NOMO-1 treated with DMSO at 0.1 percent for 48 hours (cell line): ENCODE data around the gene PRSS57.
"Not testable (repeated sequence)": the region's sequence is repeated elsewhere in the genome, so short reads cannot be mapped to it uniquely, and the experiment has no call there.

ENCODE experiments used
- DNase-seq: peaks from one replicate; lab custom pipeline; 2025; ENCODE audit not compliant: unreplicated experiment; lab: John Stamatoyannopoulos, UW

PRSS57 gene

DNA sequence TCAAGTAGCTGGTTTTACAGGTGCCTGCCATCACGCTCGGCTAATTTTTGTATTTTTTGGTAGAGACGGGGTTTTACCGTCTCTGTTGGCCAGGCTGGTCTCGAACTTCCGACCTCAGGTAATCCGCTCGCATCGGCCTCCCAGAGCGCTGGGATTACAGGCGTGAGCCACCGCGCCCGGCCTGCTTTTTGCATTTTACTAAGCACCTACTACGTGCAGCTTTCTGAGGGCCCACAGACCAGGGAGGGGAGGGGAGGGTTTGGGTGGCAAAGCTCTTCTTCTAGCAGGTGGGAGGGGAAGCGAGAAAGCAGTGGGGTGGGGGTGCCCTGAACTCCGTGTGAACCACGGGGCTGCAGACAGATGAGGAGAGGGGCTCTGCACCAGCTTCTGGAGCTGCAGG lies 28.5 kb upstream of the PRSS57 start:
- DNase-seq: no peak

DNA sequence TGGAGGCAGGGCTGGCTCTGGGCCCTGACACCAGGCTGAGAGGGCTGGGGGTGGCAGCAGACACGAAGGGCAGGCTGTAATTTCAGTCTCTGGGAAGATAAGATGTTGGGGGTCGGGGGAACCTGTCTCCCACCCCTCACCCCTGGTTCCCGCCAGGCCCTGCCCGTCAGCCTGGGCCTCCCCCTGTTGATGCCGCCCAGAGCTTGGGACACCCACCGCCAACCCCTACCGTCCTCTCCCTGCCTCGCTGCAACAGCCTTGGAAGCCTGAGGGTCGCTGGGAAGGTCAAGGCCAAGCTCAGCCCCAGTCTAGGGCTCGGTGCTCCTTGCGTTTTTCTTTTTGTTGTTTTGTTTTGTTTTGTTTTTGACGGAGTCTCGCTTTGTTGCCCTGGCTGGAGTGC lies 28.0 kb upstream of the PRSS57 start:
- no peak for DNase-seq

DNA sequence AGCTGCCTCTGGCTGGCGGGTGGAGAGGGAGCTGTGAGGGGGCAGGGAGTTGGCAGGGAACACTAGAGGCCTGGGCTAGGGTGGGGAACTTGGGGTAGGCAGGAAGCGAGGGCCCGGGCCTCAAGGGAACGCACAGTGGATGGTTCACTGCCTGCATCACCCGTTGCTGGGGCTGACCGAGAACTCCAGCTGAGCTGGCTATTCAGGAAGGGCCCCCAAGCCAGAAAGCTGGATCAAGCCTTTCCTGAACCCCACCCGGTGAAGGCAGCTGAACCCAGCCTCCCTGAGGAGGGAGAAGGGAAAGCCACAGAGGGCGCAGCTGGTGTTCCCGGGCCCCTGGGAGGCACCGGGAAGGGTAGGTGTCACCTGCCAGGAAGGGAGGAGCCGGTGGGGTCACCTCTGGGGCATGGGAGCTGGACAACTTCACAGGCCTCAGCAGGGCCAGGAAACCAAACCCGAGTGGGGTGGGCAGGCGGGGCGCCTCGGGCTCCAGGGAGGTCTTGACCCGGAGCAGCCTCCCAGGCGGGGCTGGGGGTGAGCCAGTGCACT lies 27.4 kb upstream of the PRSS57 start:
- DNase-seq: no peak

DNA sequence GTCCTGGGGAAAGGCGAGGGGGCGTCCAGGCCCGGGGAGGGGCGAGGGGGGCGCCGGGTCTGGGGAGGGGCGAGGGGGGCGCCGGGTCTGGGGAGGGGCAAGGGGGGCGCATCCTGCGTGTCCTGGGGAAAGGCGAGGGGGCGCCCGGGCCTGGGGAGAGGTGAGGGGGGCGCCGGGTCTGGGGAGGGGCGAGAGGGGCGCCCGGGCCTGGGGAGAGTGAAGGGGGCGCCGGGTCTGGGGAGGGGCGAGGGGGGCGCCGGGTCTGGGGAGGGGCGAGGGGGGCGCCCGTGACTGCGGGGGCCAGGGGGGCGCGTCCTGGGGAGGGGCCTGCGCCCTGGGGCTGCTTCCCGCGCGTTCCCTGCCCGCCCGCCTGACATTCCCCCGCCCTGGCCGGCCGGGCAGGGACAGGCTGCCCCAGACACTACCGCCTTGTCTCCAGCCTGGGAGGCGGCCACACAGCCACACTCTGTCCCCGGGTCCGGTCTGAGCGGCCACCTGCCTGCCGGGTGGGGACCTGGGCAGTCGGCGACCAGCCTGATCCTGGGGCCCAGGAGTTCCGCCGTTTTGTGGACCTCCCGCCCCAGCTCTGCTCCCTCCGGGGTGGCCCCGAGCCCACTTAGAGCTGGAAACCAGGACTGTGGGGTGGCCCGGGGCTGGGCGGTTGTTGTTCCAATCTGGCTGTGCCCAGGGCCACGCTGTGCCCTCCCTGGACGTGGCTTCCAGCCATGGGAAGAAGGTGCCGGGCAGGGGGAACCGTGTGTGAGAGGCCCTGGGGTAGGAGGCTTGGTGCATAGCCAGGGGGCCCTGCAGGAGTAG lies 25.3 kb upstream of the PRSS57 start:
- DNase-seq: no peak

DNA sequence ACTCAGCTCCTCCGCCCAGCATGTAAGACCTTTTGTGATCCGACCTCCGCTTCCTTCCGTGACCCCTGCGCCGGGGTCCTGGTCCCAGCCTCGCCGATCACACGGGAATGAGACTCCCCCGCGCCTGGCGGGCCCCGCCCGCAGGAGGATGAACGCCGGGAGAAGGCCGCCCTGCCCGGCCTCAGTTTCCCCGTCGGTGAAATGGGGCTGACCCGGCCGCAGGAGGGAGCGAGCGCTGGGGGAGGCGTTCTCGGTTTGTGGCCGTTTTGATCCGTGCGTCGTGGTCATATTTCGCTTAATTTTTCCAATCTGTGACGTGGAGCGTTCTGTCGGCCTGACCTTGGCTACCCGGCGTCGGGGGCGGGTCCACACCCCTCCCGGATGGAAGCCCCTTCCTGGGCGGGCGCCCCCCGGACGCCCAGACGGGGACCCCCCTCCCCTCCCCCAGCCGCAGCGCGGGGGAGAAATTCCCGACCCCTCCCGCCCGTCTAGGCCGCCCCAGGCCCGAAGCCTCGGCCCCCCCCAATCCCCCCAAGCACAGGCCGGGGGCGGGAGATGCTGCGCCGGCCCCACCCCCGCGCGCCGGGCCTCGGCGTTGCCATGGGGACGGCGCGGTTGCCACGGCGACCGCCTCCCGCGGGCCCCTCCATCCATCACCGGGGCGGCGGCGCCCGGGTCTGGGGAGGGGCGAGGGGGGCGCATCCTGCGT lies 24.5 kb upstream of the PRSS57 start:
- no peak for DNase-seq

DNA sequence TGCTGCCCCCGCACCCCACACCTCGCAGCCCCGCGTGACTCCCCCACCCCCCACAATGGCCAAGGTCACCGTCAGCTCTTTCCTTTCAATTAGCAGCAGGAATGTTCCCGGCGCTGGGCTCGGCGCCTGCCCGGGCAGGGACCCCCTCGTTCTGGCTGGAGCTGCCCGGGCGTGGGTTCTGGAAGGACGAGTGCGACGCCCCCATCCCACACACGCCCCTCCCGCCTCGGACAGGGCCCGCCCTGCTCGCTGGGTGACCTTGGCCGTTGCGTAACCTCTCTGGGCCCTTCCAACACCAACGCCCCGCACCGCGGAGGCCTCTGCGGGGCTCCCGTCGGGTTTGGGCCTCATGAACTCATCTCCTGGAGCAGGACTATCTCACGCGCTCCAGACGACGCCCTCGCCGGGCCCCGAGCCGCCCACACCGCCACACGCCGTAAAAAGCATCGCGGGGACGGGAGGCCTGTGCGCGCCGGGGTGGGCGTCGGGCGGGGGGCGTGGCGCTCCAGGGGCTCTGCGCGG lies 23.8 kb upstream of the PRSS57 start:
- DNase-seq: peak; percentile 11

DNA sequence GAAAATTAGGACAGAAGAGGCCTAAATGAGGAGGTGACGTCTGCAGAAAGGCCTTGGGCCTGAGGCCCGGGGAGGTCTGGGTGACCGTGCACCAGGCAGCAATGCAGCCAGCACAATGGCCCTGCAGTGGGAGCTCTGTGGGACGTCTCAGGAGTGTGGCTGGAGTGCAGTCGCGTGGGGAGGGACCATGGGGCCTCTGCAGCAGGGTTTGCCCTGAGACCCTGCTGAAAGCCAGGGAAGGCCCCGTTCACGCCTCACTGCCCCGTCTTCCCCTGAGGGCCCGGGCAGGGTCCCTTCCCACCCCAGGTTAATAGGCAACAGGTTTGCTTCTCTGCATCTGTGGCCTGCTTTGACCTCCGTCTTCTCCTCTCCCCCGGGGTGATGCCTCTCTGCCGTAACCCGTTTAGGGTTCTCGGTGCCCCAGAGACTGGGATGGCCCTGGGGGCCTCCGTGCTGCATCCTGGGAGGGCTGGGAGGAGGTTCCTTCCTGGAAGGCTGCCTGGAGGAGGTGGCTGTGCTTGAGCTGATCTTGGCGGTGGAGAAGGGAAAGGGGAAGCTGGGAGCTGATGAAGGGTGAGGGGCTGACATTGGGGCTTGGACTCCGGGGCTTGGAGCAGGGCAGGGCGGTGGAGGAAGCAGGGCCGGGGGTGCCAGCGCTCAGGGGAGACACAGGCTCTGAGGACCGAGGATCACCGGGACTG lies 23.1 kb upstream of the PRSS57 start:
- no peak for DNase-seq

DNA sequence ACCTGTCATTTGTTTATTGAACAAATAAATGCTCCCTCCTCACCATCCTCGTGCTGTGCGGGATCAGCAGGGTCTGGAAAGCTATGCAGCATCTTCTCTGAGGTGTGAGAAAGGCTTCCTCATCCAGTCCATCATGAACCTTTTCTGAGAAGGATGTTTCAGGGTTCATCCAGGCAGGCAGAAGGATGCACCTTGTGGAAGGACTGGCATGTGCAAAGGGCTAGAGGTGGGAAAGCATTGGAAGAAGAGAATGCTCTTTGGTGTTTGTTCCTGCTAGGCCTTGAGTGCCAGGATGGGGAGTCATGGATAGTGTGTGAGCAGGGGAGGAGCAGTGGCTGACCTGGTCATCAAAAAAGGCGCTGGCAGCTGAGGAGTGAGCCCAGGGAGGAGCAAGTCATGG lies 20.1 kb upstream of the PRSS57 start:
- DNase-seq: no peak

DNA sequence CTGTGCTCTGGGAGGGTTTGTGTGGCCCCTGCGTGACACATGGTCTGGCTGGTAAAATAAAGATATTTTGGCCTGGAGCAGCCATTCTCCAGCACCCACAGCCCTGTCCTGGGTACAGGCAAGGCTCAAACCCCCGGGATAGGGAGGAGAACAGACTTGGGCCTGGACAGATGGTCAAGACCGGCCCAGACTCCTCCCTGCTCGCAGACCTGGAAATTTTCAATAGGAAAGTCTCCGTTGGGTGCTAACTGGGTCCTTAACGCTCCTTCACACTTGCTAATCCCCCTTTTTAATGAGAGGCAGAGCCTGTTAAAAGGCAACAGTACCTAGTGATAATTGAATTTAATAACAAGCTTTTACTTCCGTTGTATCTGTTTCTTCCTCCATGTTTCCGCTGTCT lies 16.0 kb upstream of the PRSS57 start:
- no peak for DNase-seq

DNA sequence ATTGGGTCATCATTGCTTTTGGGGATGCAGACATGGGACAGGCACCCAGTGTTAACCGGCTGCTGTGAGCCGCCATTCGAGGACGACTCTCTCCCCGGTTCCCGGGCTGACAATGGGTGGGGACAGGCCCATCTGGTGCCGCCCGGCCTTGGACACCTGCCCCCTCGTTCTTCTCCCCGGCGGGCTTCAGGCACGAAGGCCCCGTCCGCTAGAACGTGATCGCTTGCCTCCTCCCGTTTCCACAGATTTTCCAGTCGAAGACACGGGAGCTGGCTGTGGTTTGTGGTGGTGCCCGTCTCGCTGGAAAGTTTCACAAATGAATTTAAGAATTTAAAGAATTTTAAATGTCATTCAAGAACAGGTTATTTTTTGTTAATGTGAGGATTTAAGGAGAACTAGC lies 15.5 kb upstream of the PRSS57 start:
- DNase-seq: no peak

DNA sequence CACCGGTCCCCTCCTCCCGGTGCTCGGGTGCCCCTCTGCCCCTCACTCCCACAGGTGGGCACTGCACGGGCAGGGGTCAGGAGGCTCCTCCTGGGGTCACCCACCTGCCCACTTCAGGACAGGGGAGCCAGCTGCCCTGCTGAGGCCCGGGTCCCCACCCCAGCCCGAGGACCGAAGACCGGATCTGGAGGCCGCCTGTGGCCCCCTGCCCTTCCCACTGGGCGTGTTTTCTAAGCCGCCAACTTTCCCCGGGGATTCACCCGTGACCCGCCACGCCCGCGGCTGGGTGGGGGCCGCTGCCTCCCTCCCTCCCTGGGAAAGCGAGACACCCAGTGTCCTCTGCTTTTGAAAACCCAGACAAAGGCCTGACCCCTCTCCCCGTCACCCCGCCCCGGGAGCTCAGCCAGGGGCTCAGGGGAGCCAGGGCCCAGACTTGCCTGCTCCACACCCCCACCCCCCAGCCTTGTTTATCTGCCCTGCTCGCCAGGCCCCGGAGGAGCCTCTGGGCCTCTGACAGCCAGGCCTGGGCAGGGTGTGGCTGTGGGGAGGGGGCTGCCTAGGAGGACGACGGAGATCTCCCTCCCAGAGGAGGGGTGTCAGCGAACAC lies 14.8 kb upstream of the PRSS57 start:
- DNase-seq: no peak

DNA sequence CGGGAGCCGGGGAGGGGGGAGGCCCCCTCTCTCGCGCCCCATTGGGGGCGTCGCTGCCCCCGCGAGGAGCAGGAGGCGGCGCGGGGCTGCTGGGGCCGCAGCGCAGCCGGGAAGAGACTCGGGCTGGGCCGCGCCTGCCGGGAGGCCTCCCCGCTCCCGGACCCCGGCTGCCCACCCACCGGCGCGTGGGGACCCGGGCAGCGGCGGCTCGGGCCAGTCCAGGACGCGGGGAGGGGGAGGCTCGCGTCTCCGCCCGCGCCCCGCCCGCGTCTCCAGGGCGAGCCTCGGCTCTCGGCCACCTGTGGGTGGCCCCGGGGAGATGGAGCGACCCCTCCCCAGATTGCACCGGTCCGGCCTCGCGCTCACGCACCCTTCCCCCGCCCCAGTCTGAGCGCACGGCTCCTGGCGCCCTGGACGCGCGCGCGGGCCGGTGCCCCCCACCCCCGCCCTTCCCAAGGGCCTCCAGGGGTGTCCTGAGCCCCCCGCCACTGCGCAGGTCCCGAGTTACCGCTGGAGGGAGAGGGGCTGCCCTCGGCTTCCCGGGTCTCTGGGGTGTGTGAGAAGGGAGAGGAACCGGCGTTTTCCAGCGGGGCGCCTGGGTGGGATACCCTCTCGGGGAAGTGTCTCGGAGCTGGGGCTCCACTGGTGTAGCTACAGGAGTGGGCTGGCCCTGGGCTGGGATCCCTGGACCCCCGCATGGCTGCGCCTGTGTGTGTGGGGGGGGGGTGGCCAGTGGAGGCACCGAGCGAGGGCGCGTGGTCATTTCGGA lies 14.1 kb upstream of the PRSS57 start:
- no peak for DNase-seq

DNA sequence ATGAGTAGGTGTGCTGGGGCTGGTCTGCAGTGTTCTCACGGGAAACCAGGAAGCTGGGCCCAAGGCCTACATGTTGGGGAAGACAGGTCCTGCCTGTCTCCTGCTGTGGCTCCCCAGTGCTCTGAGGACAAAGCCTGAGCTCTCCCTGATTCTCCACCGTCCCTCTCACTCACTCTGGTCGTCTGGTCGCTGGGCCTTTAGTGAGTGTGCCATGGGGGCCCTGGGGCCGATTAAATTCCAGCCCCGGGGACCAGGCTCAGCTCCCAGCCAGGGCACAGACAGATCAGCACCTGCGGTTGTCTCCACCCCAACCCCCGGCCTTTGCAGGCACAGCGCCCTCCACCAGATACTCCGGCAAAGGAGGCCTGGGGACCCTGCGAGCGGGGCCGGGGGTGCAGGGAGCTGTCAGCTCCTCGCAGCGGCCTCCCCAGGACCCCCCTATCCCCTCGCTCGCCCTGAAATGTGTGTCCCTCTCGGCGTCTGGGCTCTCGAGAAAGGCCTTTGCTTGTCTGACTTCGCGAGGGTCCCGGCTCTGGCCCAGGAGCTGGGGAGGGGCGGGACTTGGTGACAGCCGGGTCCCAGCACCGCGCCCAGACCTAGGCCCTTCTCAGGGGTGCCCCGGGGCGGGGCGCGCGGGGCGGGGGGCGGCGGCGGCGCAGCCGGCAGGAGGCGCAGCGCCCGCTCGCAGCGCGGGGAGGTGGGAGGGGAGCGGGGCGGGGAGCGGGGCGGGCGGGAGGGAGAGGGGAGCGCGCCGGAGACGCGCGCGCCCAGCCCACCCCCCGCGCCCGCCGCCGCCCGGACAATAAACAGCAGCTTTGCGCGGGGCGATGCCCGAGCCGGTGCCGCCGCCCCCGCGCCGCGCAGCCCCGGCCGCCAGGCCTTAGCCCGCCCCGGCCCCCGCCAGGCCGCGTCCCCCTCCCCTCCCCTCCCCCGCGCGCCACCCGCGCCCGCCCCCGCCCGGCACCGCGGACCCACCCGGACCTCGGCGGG lies 13.2 kb upstream of the PRSS57 start, which contains the start of gene PALM:
TSS of gene PALM (plus strand) at position 782 of the 990 bp plus-strand sequence. CDS start 212 bp downstream, outside the sequence.
- DNase-seq: no peak

DNA sequence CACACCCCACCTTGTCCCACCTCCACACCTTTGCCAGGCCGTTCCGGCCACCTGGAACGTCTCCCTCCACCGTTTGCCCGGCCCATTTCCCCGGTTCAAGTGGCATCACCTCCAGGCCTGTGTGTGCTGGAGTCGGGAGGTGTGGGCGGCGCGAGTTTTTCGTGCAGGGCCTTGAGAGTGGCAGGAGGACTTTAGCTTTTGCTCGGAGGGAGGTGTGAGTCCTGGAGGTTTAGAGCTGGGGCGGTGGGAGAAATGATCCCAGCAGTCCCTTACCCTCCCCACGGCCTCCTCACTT lies 9.1 kb upstream of the PRSS57 start:
- DNase-seq: no peak

DNA sequence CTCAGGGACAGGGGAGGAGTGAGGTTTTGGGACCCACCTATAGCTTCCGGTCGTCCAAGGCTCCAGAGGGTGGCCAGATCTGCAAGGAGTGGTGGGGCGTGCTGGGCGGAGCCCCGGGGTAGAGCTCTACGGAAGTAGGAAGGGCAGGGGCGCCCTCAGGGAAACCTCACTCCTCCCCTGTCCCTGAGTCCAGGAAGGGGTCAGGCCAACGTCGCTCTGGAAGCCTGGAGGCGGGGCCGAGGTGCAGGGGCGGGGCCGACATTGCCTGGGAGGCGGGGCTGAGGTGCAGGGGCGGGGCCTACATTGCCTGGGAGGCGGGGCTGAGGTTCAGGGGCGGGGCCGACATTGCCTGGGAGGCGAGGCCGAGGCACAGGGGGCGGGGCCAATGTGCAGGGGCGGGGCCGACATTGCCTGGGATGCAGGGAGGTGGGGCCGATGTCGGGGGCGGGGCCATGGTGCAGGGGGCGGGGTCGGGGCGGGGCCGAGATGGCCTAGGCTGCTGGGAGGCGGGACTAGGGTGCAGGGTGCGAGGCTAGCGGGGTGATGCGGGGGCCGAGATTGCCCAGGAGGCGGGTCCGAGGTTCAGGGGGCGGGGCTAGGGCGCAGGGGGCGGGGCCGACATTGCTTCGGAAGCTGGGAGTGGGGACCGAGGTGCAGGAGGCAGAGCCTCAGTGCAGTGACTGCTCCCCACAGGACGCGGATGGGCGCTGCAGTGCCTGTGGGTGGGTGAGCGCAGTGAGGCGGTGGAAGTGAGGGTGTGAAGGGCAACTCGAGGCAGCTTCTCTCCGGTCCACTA lies 8.6 kb upstream of the PRSS57 start:
- DNase-seq: peak; percentile 98

DNA sequence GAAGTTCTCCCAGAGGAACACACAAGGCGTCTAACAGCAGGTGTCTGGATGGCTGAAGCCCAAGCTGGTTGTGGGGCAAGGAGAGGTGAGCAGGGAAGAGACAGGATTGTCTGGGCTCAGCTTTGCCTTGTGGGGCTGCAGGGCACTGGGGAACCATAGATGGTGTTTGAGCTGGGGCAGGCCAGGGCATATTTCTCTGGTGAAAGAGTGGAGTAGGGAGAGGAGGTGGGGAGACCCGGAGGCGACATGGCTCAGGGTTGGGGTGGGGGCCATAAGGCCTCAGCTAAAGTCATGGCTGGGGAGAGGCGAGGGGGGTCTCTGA lies 8.0 kb upstream of the PRSS57 start:
- DNase-seq: no peak

DNA sequence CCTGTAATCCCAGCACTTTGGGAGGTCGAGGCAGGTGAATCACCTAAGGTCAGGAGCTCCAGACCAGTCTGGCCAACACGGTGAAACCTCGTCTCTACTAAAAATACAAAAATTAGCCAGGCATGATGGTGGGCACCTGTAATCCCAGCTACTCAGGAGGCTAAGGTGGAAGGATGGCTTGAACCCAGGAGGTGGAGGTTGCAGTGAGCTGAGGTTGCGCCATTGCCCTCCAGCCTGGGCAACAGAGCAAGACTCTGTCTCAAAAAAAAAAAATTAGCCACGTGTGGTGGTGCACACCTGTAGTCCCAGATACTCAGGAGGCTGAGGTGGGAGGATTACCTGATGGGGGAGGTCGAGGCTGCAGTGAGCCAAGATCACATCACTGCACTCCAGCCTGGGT lies 7.6 kb upstream of the PRSS57 start:
- DNase-seq: not testable (repeated sequence)

DNA sequence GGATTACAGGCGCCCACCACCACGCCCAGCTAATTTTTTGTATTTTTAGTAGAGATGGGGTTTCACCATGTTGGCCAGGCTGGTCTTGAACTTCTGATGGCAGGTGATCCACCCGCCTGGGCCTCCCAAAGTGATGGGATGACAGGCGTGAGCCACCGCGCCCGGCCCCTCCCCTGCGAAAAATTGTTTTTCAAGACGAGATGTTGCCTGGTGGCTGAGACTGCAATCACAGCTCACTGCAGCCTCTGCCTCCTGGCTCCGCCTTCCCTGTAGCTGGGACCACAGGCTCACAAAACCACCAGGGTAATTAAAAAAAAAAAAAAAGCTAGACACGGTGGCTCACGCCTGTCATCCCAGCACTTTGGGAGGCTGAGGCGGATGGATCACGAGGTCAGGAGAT lies 4.6 kb upstream of the PRSS57 start:
- peak; percentile 84 for DNase-seq

DNA sequence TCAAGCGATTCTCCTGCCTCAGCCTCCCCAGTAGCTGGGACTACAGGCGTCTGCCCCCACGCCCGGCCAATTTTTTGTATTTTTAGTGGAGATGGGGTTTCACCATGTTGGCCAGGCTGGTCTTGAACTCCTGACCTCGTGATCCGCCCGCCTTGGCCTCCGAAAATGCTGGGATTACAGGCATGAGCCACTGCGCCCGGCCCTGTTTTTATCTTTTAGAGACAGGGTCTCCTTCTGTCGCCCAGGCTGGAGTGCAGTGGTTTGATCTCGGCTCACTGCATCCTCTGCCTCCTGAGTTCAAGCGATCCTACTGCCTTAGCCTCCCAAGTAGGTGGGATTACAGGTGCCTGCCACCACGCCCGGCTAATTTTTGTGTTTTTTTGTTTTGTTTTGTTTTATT lies 3.3 kb upstream of the PRSS57 start:
- DNase-seq: not testable (repeated sequence)
